COLO668 (cell line): ENCODE data around the gene DIPK1A.
A peak's percentile ranks its signal among the peaks of the same experiment; 100 is the strongest.

Experiments used
- DNase-seq: peaks from one replicate; lab custom pipeline; 2025; ENCODE audit not compliant: unreplicated experiment; lab: John Stamatoyannopoulos, UW

Gene DIPK1A

GRCh38 chr1:92961131-92961895 is at the start of gene DIPK1A:
DIPK1A (minus strand) TSS chr1:92961462; CDS start chr1:92961429, 33 bp downstream.
- DNase-seq = peak; percentile 88

DNA sequence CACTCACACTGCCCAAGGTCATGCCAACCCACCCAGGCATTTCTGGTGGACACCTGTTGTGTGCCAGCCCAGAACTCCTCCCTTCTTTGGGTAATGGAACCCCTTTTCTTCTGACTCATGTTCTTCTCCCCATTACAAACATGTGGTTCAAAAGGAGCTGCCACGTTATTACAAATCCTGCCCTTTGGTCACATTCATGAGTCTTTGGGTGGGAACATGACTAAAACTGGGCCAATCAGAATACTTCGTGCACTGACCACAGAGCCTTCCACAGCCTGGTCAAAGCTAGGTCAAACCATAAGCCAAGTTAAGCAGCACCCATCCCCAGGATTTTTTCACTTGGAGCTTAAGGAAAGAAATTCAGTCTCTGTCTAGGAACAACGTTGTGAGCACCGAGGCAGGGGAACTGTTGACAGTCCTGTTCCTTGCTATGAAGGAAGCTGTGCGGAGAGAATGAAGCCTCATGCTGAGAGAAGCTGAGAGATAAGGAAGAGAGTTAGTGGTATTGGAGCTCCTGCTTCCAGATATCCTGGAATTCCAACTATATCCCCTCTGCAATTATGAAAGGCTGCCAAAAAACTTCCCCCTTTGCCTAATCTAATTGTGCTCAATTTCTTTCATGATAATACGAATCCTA is 46.8 kb upstream of the DIPK1A start:
- DNase-seq = no peak

- no peak for DNase-seq
These were observed 44.0 kb upstream of the DIPK1A start for GRCh38 chr1:93005252-93005598.

DNA sequence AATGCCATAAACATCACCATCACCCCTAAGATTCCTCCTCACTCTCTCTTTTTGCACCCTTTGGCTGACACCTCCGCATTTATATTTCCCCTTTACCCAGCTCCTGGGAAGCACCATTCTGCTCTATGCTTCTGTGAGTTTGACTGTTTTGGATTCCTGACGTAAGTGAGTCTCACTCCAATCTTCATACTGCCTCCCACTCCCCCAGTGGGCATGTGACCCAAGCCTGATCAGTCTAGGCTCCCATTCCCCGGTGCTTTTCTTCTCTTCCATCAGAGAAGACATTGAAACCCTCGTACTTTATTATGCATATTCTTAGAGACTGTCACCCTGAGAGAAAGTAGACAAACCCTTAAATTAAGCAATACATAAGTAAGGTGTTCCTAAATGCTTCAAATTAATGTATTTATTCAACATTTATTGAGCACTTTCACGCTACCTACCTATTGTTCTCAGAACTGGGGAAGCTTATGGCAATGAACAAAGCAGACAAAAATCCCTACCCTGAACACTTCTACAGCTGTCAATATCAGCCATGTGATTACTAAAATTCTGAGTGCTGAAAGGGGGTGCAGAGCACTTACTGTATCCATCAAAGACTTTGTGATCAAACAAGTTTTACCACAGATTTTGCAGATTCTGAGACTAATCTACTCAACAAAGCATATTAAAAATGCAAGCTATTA is 43.4 kb upstream of the DIPK1A start:
- DNase-seq = no peak

DNA sequence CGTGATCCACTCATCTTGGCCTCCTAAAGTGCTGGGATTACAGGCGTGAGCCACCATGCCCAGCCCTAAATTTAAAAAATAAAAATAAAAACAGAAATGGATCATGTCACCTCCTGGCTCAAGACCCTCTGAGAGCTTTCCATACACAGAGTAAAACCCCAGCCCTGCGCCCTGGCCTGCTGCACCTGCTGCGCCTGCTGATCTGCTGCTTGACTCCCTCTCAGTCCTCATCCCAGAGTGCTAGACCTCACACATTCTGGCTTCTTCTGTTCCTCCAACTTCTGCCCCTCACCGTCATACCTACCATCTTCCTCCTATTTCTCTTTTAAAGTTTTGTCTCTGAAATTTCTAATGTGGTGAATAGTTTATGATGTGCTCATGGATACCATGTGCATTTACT is 42.7 kb upstream of the DIPK1A start:
- DNase-seq = no peak

- DNase-seq = no peak
These were observed 41.5 kb upstream of the DIPK1A start for GRCh38 chr1:93002781-93003180.

DNA sequence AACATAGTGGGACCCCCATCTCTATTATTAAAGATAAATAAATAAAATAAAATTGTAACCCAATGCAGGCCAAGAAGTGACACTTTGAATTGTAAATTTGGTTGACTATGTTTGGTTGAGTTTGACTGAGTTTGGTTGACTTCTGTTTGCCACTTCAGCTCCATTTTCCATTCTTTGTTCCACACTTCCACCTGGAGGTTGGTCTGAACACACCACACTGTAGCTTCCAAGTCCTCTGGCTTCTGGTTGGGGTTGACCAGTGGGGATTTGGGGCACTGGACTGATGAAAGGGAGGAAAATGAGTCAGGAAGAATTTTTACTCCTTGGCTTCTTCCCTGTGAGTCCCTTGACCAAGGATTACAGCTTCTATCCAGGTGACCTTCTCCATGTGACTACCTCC is 40.6 kb upstream of the DIPK1A start:
- DNase-seq = no peak

GRCh38 chr1:93000751-93001175 is 39.5 kb upstream of the DIPK1A start:
- DNase-seq = no peak

GRCh38 chr1:93000291-93000690 is 39.0 kb upstream of the DIPK1A start:
- DNase-seq = no peak

GRCh38 chr1:92998821-92999220 is 37.6 kb upstream of the DIPK1A start:
- no peak for DNase-seq

DNA sequence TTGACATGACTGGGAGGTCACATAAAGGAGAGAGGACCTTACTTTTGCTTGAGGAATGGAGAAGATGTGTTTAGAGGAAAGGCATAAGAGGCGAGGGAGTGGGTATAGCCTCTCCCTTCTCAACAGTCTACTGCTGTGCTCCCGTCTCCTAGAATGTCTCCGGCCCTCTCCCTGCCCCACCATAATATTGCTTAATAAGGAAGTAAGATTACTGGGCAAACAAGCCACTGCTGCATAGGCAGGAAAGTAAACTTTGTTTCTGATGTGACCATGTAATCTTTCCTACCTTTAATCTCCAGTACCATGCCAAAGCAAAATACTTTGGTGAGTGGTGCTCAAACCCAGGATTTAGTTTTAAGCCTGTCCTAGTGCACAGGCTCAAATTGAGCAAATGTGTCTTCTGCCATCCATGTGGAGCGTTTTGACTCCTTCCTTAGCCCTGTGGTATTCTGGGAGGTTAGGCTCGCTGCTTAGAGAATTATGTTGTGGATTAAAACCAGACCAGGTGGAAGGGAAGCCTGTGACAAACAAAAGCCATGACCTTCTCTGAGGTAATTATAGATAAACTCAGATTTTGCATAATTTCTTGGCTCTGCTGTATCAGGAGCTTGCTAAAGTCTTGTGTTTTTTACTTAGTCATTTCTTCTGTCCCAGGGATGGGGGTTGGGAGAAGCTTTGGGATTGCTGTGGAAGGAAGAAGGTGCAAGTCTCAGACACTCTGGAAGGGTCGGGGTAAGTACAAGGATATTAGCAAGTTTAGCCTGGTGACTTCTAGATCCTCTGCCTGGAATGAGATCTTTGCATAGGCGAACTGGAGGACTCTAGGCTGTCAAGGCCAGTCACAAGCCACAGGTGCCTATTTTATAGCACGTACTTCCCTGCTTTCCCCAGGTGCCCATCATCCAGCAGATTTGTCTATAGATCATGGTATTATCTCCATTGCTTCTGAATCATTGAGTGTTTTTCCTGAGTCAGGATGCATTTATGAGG is 34.5 kb upstream of the DIPK1A start:
- no peak for DNase-seq

GRCh38 chr1:92994105-92994712 is 32.9 kb upstream of the DIPK1A start:
- peak; percentile 74 for DNase-seq

DNA sequence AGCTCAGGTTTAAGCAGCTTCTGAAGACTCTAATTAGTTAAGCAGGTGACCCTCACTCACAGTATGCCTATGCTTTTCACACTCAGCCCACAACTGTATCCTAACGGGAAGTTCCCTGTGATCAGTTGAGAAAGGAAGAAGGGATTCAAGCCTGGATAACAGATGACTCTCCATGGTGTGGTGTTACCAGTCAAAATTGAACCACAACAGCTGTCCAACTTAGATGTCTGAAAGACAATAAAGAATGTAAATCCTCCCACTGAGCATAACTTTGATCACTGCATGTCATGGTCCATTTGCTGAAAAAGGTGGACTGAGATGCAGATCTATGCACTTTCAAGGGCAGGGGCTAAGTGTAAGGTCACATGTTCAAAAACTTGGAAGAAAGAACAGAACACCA is 32.3 kb upstream of the DIPK1A start:
- DNase-seq = no peak

- no peak for DNase-seq
These were observed 31.6 kb upstream of the DIPK1A start for GRCh38 chr1:92992877-92993276.

DNA sequence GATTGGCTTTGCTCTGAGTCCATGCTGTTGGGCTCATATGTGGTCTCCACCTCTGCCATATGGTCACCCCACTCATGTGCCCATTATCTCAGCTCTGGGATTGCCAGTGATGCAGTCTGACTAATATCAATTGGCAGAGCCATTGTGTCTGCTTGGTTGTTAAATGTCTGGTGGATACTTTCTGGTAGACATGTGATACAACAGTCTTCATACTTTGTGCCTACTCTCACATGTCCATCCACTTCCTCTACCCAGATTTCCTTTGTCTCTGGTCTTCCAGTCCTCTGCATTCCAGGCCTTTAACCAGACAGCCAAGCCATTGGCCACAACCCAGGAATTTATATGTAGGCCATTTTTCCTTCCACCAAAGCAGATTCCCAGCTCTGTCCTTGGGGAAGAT is 30.8 kb upstream of the DIPK1A start:
- DNase-seq = no peak

GRCh38 chr1:92990828-92991227 is 29.6 kb upstream of the DIPK1A start:
- DNase-seq = peak; percentile 39

- DNase-seq = no peak
These were observed 28.8 kb upstream of the DIPK1A start for GRCh38 chr1:92989936-92990583.

DNA sequence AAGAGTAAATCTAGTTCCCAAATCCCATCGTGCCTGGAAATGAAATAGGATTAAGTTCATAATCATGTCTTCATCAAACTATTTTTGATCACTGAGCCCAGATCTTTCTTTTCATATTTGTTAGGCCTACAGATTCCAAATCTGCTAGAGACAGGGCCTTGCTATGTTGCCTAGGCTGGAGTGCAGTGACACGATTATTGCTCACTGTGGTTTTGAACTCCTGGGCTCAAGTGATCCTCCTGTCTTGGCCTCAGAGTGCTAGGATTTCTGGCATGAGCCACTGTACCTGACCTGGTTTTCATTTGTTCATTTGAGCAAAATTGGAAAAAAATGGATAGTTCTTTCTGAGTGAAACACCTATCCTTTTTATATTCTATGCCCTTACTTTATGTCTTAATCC is 28.0 kb upstream of the DIPK1A start:
- DNase-seq = no peak

DNA sequence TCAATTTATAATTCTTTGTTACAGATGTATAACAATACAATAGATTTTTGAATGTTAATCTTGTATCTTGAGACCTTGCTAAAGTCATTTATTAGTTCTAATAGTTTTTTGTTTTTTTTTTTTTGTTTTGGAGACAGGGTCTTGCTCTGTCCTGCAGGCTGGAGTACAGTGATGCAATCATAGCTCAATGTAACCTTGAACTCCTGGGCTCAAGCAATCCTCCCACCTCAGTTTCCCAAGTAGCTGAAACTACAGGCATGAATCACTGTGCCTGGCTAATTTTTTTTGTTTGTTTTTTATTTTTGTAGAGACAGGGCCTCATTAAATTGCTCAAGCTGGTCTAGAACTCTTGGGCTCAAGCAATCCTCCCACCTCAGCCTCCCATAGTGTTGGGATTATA is 26.2 kb upstream of the DIPK1A start:
- DNase-seq = no peak

DNA sequence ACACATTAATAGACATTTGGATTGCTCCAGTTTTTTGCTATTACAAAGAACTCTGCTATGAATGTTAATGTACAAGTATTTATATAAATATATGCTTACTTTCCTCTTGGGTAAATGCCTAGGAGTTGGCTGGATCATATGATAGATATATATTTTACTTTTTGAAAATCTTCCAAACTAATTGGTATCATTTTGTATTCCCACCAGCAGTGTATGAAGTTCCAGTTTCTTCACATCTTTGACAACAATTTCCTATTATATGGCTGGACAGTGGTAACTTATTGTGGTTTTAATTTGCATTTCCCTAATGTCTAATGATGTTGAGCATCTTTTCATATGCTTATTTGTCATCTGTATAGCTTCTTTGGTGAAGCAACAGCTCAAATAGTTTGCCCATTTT is 23.8 kb upstream of the DIPK1A start:
- no peak for DNase-seq
